Mesothelial cell of epicardium (in vitro differentiated cells): ENCODE results near the gene TRAPPC4. TPM values are rescaled to one million over a fixed set of nuclear protein-coding genes. Genes with fewer than 3 reads are reported as not detected.

ENCODE experiments used
- DNase-seq, 2 experiments: peaks; one replicate each; pipeline ENCODE4 v3.0.0; 2021; ENCODE audit warnings: low spot score in 2 of 2; ENCODE audit not compliant: unreplicated experiment in 2 of 2
- H3K27ac Mint-ChIP-seq: 2 replicates; pipeline ENCODE4 v1.8.0; 2021; ENCODE audit warnings: mixed read lengths
- H3K27me3 Mint-ChIP-seq: 2 replicates; pipeline ENCODE4 v1.8.0; 2021; ENCODE audit warnings: low read depth, mixed read lengths
- H3K36me3 Mint-ChIP-seq: 2 replicates; pipeline ENCODE4 v1.8.0; 2021; ENCODE audit warnings: mixed read lengths
- H3K4me1 Mint-ChIP-seq: 2 replicates; pipeline ENCODE4 v1.8.0; 2021; ENCODE audit warnings: mixed read lengths
- H3K4me3 Mint-ChIP-seq: 2 replicates; pipeline ENCODE4 v1.8.0; 2021; ENCODE audit warnings: mild to moderate bottlenecking, moderate library complexity, mixed read lengths
- H3K9me3 Mint-ChIP-seq: 2 replicates; pipeline ENCODE4 v1.8.0; 2021; ENCODE audit warnings: mixed read lengths
- CTCF ChIP-seq: fragments of 200-600 bp; sonication (generic); IDR thresholded peaks from one replicate; pipeline ENCODE4 v1.5.0; 2021; ENCODE audit warnings: antibody characterized with exemption; ENCODE audit not compliant: unreplicated experiment
- total RNA-seq: library from RNA; stranded (reverse); gene quantifications from 3 replicates; pipeline ENCODE4 v1.2.1, GENCODE V29; 2021

The TRAPPC4 gene
- total RNA-seq, 1 donor from 2014 or later, result 53.9 TPM

- Mint-ChIP-seq H3K4me1 (peaks cover 8% of the 10 kb centered on the region), H3K36me3 (peaks cover 39% of the 10 kb centered on the region), H3K27ac (no peak overlapping the region), H3K27me3 (no peaks in the 10 kb centered on the region), H3K9me3 (no peaks in the 10 kb centered on the region), H3K4me3 (no peak overlapping the region)
- TF ChIP-seq CTCF, result no peak
- no peak for DNase-seq
These were observed 33.0 kb downstream of the TRAPPC4 start for GRCh38 chr11:119051440-119052162.

- Mint-ChIP-seq H3K9me3 (no peaks in the 10 kb centered on the region), H3K27ac (no peak overlapping the region), H3K27me3 (no peaks in the 10 kb centered on the region), H3K4me3 (no peak overlapping the region), H3K4me1 (peaks cover 8% of the 10 kb centered on the region), H3K36me3 (peaks cover 38% of the 10 kb centered on the region)
- no peak for TF ChIP-seq CTCF
- no peak for DNase-seq
These were observed 33.7 kb downstream of the TRAPPC4 start for GRCh38 chr11:119052163-119052814.

- Mint-ChIP-seq H3K4me1 (peaks cover 17% of the 10 kb centered on the region), H3K4me3 (peak overlapping the region; percentile 2), H3K27ac (no peak overlapping the region), H3K9me3 (no peaks in the 10 kb centered on the region), H3K36me3 (peaks cover 26% of the 10 kb centered on the region), H3K27me3 (no peaks in the 10 kb centered on the region)
- TF ChIP-seq CTCF, result no peak
- no peak for DNase-seq
These were observed 35.9 kb downstream of the TRAPPC4 start for GRCh38 chr11:119054418-119054817.

GRCh38 chr11:119055901-119056300 is 37.3 kb downstream of the TRAPPC4 start:
- TF ChIP-seq CTCF, result no peak
- H3K36me3 Mint-ChIP-seq, result peaks cover 22% of the 10 kb centered on the region
- no peak for DNase-seq
- H3K27me3 Mint-ChIP-seq, result no peaks in the 10 kb centered on the region
- H3K4me3 Mint-ChIP-seq, result peak overlapping the region; percentile 95
- H3K27ac Mint-ChIP-seq, result peak overlapping the region; percentile 86
- H3K9me3 Mint-ChIP-seq, result no peaks in the 10 kb centered on the region
- H3K4me1 Mint-ChIP-seq, result peaks cover 17% of the 10 kb centered on the region

- Mint-ChIP-seq H3K4me1 (peaks cover 17% of the 10 kb centered on the region), H3K27me3 (no peaks in the 10 kb centered on the region), H3K9me3 (no peaks in the 10 kb centered on the region), H3K27ac (peak overlapping the region; percentile 97), H3K36me3 (peaks cover 17% of the 10 kb centered on the region), H3K4me3 (peak overlapping the region; percentile 95)
- no peak for TF ChIP-seq CTCF
- no peak for DNase-seq
These were observed 37.9 kb downstream of the TRAPPC4 start for GRCh38 chr11:119056421-119056999.
